ENCODE data around the gene SLC31A1.

DNA sequence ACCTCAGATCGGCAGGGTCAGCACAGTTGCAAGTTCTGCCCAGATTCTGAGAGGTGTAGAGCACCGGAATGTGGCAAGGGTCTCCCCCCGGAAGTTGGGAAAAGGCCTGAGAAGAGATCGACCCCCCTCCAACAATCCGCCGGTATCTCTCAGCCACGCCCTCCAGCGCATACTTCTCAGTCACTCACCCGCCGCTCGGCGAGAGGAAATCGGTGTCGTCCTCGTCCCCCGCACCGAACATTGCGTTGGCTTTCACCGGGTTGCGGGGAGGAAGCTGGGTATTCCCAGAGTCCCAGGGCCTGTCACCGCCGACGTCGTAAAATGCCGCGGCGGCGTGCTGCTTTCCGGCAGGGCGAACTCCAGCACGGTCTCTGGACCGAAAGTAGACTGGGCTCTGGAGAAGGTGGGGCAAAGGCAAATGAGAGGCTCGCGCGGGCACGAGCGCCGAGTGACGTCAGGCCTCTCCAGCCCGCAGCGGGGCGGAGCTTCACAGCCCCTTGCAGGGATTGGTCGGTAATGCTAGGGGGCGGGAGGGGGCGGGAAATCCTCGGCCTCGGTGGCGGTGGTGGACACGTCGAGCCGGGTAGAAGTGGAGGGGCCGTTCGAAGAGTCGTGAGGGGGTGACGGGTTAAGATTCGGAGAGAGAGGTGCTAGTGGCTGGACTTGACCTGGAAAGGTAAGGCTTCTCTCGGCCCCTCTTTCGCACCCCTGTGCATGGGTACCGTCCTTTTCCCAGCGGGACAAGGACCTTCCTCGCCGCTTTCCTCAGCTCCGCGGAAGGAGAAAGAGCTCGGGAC, at the start of gene SLC31A1, which contains the start of gene FKBP15:
- TF ChIP-seq, protein P1, sequence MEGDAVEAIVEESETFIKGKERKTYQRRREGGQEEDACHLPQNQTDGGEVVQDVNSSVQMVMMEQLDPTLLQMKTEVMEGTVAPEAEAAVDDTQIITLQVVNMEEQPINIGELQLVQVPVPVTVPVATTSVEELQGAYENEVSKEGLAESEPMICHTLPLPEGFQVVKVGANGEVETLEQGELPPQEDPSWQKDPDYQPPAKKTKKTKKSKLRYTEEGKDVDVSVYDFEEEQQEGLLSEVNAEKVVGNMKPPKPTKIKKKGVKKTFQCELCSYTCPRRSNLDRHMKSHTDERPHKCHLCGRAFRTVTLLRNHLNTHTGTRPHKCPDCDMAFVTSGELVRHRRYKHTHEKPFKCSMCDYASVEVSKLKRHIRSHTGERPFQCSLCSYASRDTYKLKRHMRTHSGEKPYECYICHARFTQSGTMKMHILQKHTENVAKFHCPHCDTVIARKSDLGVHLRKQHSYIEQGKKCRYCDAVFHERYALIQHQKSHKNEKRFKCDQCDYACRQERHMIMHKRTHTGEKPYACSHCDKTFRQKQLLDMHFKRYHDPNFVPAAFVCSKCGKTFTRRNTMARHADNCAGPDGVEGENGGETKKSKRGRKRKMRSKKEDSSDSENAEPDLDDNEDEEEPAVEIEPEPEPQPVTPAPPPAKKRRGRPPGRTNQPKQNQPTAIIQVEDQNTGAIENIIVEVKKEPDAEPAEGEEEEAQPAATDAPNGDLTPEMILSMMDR (optimal IDR thresholded peaks at IDR 0.05 in 1 of 3, IDR thresholded peaks at IDR 0.05 in 1 of 3, conservative IDR thresholded peaks at IDR 0.05 in 1 of 3; ENCODE audit: extremely low read depth in 1 of 3, insufficient read depth in 2 of 3, low read length in 3 of 3) = no peak
- TF ChIP-seq EZH2 (IDR thresholded peaks at IDR 0.05; ENCODE audit: low read length) = no peak

Measured in keratinocyte (primary cell).